Neural cell (in vitro differentiated cells): ENCODE measurements around the gene RAB11FIP4. TPM values are rescaled to one million over a fixed set of nuclear protein-coding genes. Genes with fewer than 3 reads are reported as not detected.

ENCODE experiments used
- H2AFZ ChIP-seq: fragments of 200-600, 300-800 bp; sonication (generic), shearing (Covaris generic); 2 replicates; pipeline ENCODE4 v1.6.0; 2014; ENCODE audit warnings: low read depth, mild to moderate bottlenecking, antibody characterized with exemption, low read length, moderate library complexity
- H3F3A ChIP-seq: fragments of 200-600 bp; shearing (Covaris generic); 2 replicates; pipeline ENCODE4 v1.6.1; 2016; ENCODE audit warnings: mild to moderate bottlenecking, moderate library complexity, mixed read lengths, antibody characterized with exemption, low read length; ENCODE audit not compliant: insufficient read depth, poor library complexity, severe bottlenecking
- H3K27ac ChIP-seq: fragments of 200-600, 300-800 bp; sonication (generic), shearing (Covaris generic); 2 replicates; pipeline ENCODE4 v1.5.1; 2014; ENCODE audit warnings: mild to moderate bottlenecking, low read length, moderate library complexity
- H3K27me3 ChIP-seq: fragments of 300-800, 200-600 bp; sonication (generic), shearing (Covaris generic); 2 replicates; pipeline ENCODE4 v1.6.0; 2014; ENCODE audit warnings: mild to moderate bottlenecking, low read depth, low read length, moderate library complexity; ENCODE audit not compliant: insufficient read depth
- H3K36me3 ChIP-seq: fragments of 300-800, 200-600 bp; sonication (generic), shearing (Covaris generic); 2 replicates; pipeline ENCODE4 v1.5.1; 2014; ENCODE audit warnings: mild to moderate bottlenecking, antibody characterized with exemption, low read length, moderate library complexity; ENCODE audit not compliant: insufficient read depth
- H3K4me2 ChIP-seq: fragments of 300-800, 200-600 bp; sonication (generic), shearing (Covaris generic); 2 replicates; pipeline ENCODE4 v1.6.0; 2014; ENCODE audit warnings: mild to moderate bottlenecking, low read length
- H3K4me3 ChIP-seq: fragments of 300-800, 200-600 bp; sonication (generic), shearing (Covaris generic); 2 replicates; pipeline ENCODE4 v1.5.1; 2014; ENCODE audit warnings: mild to moderate bottlenecking, low read length, moderate library complexity
- H3K79me2 ChIP-seq: fragments of 200-600 bp; shearing (Covaris generic); replicated peaks from 2 replicates; pipeline ENCODE4 v1.6.0; 2014; ENCODE audit warnings: mild to moderate bottlenecking, low read length, moderate library complexity; ENCODE audit not compliant: insufficient read depth
- H3K9ac ChIP-seq: fragments of 300-800, 200-600 bp; sonication (generic), shearing (Covaris generic); 2 replicates; pipeline ENCODE4 v1.6.1; 2016; ENCODE audit warnings: mild to moderate bottlenecking, low read length, mixed read lengths
- H3K9me2 ChIP-seq: fragments of 200-600 bp; shearing (Covaris generic); 2 replicates; pipeline ENCODE4 v1.6.1; 2016; ENCODE audit warnings: mild to moderate bottlenecking, low read length, mixed read lengths; ENCODE audit not compliant: insufficient read depth
- H3K9me3 ChIP-seq: fragments of 200-600, 300-800 bp; sonication (generic), shearing (Covaris generic); 2 replicates; pipeline ENCODE4 v1.6.1; 2016; ENCODE audit warnings: mild to moderate bottlenecking, mixed run types, low read length, moderate library complexity, mixed read lengths
- H4K20me1 ChIP-seq: fragments of 200-600 bp; shearing (Covaris generic); 2 replicates; pipeline ENCODE4 v1.6.1; 2016; ENCODE audit warnings: mild to moderate bottlenecking, mixed run types; ENCODE audit not compliant: insufficient read depth
- CTCF ChIP-seq: fragments of 450-650 bp; IDR thresholded peaks from 2 replicates; pipeline ENCODE4 v1.5.1; 2014; ENCODE audit warnings: antibody characterized with exemption, mild to moderate bottlenecking, moderate library complexity; ENCODE audit not compliant: poor library complexity, severe bottlenecking
- EP300 ChIP-seq: fragments of 450-650 bp; conservative IDR thresholded peaks from 2 replicates; pipeline ENCODE4 v1.6.1; 2014; ENCODE audit warnings: antibody characterized with exemption, mild to moderate bottlenecking, moderate library complexity; ENCODE audit not compliant: poor library complexity, severe bottlenecking
- EZH2 ChIP-seq: fragments of 200-600, 300-800 bp; shearing (Covaris generic), sonication (generic); IDR thresholded peaks from 2 replicates; pipeline ENCODE4 v1.6.1; 2014; ENCODE audit warnings: antibody characterized with exemption, low read length, borderline replicate concordance, mild to moderate bottlenecking; ENCODE audit not compliant: insufficient read depth, poor library complexity, severe bottlenecking
- MXI1 ChIP-seq: fragments of 450-650 bp; conservative IDR thresholded peaks from 2 replicates; pipeline ENCODE4 v1.6.1; 2014; ENCODE audit warnings: antibody characterized with exemption, mild to moderate bottlenecking; ENCODE audit not compliant: poor library complexity, severe bottlenecking
- POLR2AphosphoS5 ChIP-seq: IDR thresholded peaks from 2 replicates; pipeline ENCODE4 v1.6.1; 2012
- RAD21 ChIP-seq: fragments of 450-650 bp; conservative IDR thresholded peaks from 2 replicates; pipeline ENCODE4 v1.6.1; 2014; ENCODE audit warnings: antibody characterized with exemption, mild to moderate bottlenecking, moderate library complexity
- REST ChIP-seq: IDR thresholded peaks from 2 replicates; pipeline ENCODE4 v1.6.1; 2012; ENCODE audit warnings: borderline replicate concordance
- SMC3 ChIP-seq: fragments of 450-650 bp; conservative IDR thresholded peaks from 2 replicates; pipeline ENCODE4 v1.6.1; 2014; ENCODE audit warnings: antibody characterized with exemption, mild to moderate bottlenecking, moderate library complexity; ENCODE audit not compliant: poor library complexity
- TAF1 ChIP-seq: IDR thresholded peaks from 2 replicates; pipeline ENCODE4 v1.6.1; 2012; ENCODE audit warnings: low read depth
- polyA plus RNA-seq: library from polyadenylated mRNA; depleted of rRNA; stranded (reverse); fragments of >200 nt; gene quantifications from 2 replicates; pipeline ENCODE4 v1.2.3, GENCODE V29; 2014

Gene RAB11FIP4
- polyA plus RNA-seq, 1 donor from 2014 or later, result 14.4 TPM

GRCh38 chr17:31517524-31517923, 126.0 kb downstream of the RAB11FIP4 start:
- Histone ChIP-seq H3K9me3 (no peaks in the 10 kb centered on the region), H3K4me2 (no peak overlapping the region), H3F3A (no peaks in the 10 kb centered on the region), H2AFZ (no peak overlapping the region), H3K36me3 (no peaks in the 10 kb centered on the region), H3K27me3 (no peaks in the 10 kb centered on the region), H3K9ac (no peak overlapping the region), H3K9me2 (no peaks in the 10 kb centered on the region), H4K20me1 (no peaks in the 10 kb centered on the region), H3K79me2 (no peaks in the 10 kb centered on the region), H3K27ac (no peak overlapping the region), H3K4me3 (no peak overlapping the region)
- TF ChIP-seq POLR2AphosphoS5 (no peak), RAD21 (no peak), EP300 (no peak)

- TF ChIP-seq SMC3 (no peak), CTCF (no peak), TAF1 (no peak), MXI1 (no peak), REST (no peak), POLR2AphosphoS5 (no peak), RAD21 (no peak), EP300 (no peak), EZH2 (no peak)
- Histone ChIP-seq H3K36me3 (no peaks in the 10 kb centered on the region), H3K4me2 (no peak overlapping the region), H3K27me3 (no peaks in the 10 kb centered on the region), H3K4me3 (no peak overlapping the region), H4K20me1 (no peaks in the 10 kb centered on the region), H3F3A (no peaks in the 10 kb centered on the region), H3K79me2 (no peaks in the 10 kb centered on the region), H2AFZ (no peak overlapping the region), H3K9me3 (no peaks in the 10 kb centered on the region), H3K9ac (no peak overlapping the region), H3K9me2 (no peaks in the 10 kb centered on the region), H3K27ac (no peak overlapping the region)
These were observed 127.0 kb downstream of the RAB11FIP4 start for GRCh38 chr17:31518478-31518877.
